H1 (cell line): ENCODE results near the gene SOX12. TPM values are rescaled to one million over a fixed set of nuclear protein-coding genes. Genes with fewer than 3 reads are reported as not detected.

Experiments
- BACH1 ChIP-seq: IDR thresholded peaks from 2 replicates; pipeline ENCODE4 v1.6.1; 2012; ENCODE audit warnings: low read length, improper control_type of control experiment
- BRCA1 ChIP-seq: IDR thresholded peaks from 2 replicates; pipeline ENCODE4 v1.6.1; 2012; ENCODE audit warnings: low read depth, low read length, improper control_type of control experiment
- CHD1 ChIP-seq: IDR thresholded peaks from 2 replicates; pipeline ENCODE4 v1.6.1; 2012; ENCODE audit warnings: low read depth, low read length, improper control_type of control experiment
- EGR1 ChIP-seq: IDR thresholded peaks from 2 replicates; pipeline ENCODE4 v1.6.1; 2011; ENCODE audit warnings: low read depth, low read length, borderline replicate concordance
- EP300 ChIP-seq, 2 experiments: IDR thresholded peaks; 1 replicate in 1 of 2; 2 replicates in 1 of 2; pipeline ENCODE4 v1.6.1; 2011 to 2012; ENCODE audit warnings: low read depth in 2 of 2, low read length in 2 of 2, mild to moderate bottlenecking in 2 of 2, borderline replicate concordance in 1 of 2, inconsistent platforms in 1 of 2, moderate library complexity in 1 of 2
- EZH2 ChIP-seq: fragments of 200-600 bp; sonication (generic); IDR thresholded peaks from 2 replicates; pipeline ENCODE4 v1.7.1; 2012; ENCODE audit warnings: low read depth, mild to moderate bottlenecking, moderate library complexity, low read length, inconsistent platforms; ENCODE audit not compliant: severe bottlenecking
- KDM1A ChIP-seq: fragments of 200-600, 300-600 bp; sonication (generic); IDR thresholded peaks from 2 replicates; pipeline ENCODE4 v1.7.1; 2016; ENCODE audit warnings: mild to moderate bottlenecking, low read length, borderline replicate concordance
- KDM5A ChIP-seq: fragments of 200-600 bp; IDR thresholded peaks from 2 replicates; pipeline ENCODE4 v1.7.1; 2012; ENCODE audit warnings: mild to moderate bottlenecking, low read length, inconsistent platforms, mixed read lengths
- MAFK ChIP-seq: IDR thresholded peaks from 2 replicates; pipeline ENCODE4 v1.6.1; 2012; ENCODE audit warnings: low read depth, mild to moderate bottlenecking, improper control_type of control experiment, low read length
- PHF8 ChIP-seq: fragments of 200-600 bp; sonication (generic); conservative IDR thresholded peaks from 2 replicates; pipeline ENCODE4 v1.7.1; 2012; ENCODE audit warnings: low read depth, mild to moderate bottlenecking, inconsistent platforms, low read length, moderate library complexity
- POLR2AphosphoS5 ChIP-seq: IDR thresholded peaks from 2 replicates; pipeline ENCODE4 v1.6.1; 2011; ENCODE audit warnings: low read depth, low read length
- RAD21 ChIP-seq, 2 experiments: IDR thresholded peaks in 1 of 2; conservative IDR thresholded peaks in 1 of 2; 2 replicates each; pipeline ENCODE4 v1.6.1; 2011; ENCODE audit warnings: low read depth in 2 of 2, low read length in 2 of 2, improper control_type of control experiment in 1 of 2, inconsistent platforms in 1 of 2, mild to moderate bottlenecking in 1 of 2, moderate library complexity in 1 of 2
- SP2 ChIP-seq: IDR thresholded peaks from 2 replicates; pipeline ENCODE4 v1.6.1; 2012; ENCODE audit warnings: mild to moderate bottlenecking, low read length, inconsistent platforms
- SRF ChIP-seq: IDR thresholded peaks from 2 replicates; pipeline ENCODE4 v1.6.1; 2011; ENCODE audit warnings: mild to moderate bottlenecking, low read depth, low read length, moderate library complexity
- SUZ12 ChIP-seq: fragments of 200-600 bp; sonication (generic); IDR thresholded peaks from 2 replicates; pipeline ENCODE4 v1.6.1; 2012; ENCODE audit warnings: mild to moderate bottlenecking, inconsistent platforms, low read length, moderate library complexity, mixed read lengths
- TAF1 ChIP-seq: IDR thresholded peaks from 2 replicates; pipeline ENCODE4 v1.6.1; 2011; ENCODE audit warnings: mild to moderate bottlenecking, low read depth, low read length
- YY1 ChIP-seq: IDR thresholded peaks from 2 replicates; pipeline ENCODE4 v1.6.1; 2011; ENCODE audit warnings: low read depth, mild to moderate bottlenecking, low read length
- polyA plus RNA-seq, 7 experiments: library from polyadenylated mRNA; depleted of rRNA in 3 of 7; stranded (reverse) in 5 of 7; unstranded in 2 of 7; fragments of >200 nt in 5 of 7; fragments of 200-250 nt in 2 of 7; gene quantifications; 1 replicate in 5 of 7; 2 replicates in 1 of 7; 4 replicates in 1 of 7; pipeline versions ENCODE4 v1.2.1 to v1.2.3, GENCODE V29; 2011 to 2013; ENCODE audit warnings: missing spikeins in 2 of 7, mixed read lengths in 2 of 7
- total RNA-seq: library from RNA; stranded (reverse); fragmentation: NEBNext Ultra II Directional; extraction: Animal tissue kit (Norgen Biotek cat#: 25700); gene quantifications from 2 replicates; pipeline ENCODE4 v1.2.1, GENCODE V29; 2021
- TF ChIP-seq, protein P1 (sequence below): IDR thresholded peaks from 2 replicates; pipeline ENCODE4 v1.6.1; 2011; ENCODE audit warnings: low read length, improper control_type of control experiment
- TF ChIP-seq, protein P2 (sequence below), 3 experiments: IDR thresholded peaks; 1 replicate in 2 of 3; 2 replicates in 1 of 3; pipeline versions ENCODE4 v1.5.1 to v1.6.1; 2011; ENCODE audit warnings: low read length in 3 of 3, mild to moderate bottlenecking in 3 of 3, inconsistent platforms in 2 of 3, low read depth in 1 of 3, moderate library complexity in 1 of 3; ENCODE audit not compliant: insufficient read depth in 1 of 3; ENCODE audit errors: control extremely low read depth in 1 of 3

Gene SOX12
- total and polyA plus RNA-seq, 2 of the 8 experiments (the other 6 are each of a cell fraction or from before 2014, with no cell fraction given) = 6.4 to 63.0 TPM

DNA sequence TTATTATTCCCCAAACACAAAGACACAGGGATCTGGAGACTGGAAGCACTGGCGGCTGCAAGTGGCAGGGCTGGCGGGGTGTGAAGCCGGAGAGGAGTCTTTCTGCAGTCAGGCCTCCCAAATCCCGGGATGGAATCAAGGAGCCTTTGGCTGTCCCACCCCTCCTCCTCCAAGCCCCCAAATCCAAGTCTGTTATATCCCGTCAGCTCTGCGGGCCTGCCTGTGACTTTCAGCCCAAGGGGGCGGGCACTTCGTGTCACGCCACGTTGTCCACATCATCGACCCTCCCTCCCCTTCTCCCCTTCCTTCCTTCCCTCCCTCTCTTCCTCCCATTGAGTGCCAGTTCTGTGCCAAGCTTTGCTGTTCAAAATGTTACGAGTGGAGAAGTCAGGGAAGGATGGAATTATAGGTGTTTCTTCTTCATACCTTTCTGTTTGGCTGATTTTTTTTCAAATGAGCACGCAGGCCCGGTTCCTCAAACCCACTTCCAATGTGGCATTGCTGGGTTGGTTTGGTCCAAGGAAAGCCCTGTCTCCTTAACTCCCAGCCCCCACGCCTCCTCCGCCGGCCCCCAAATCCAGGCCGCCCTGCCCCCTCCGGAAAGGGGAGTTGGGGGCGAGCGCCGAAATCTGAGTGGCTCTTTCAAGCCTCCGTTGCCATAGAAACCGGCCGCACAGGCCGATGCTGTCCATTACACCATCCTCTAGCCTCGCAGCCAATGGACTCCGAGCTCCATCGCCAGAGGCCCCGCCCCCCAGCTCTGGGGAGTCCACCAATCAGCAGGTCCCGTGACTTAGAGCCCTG is 15.3 kb upstream of the SOX12 start (continued):
- TF ChIP-seq EP300 (IDR thresholded peaks at IDR 0.05; ENCODE audit: borderline replicate concordance in 1 of 2, low read depth in 2 of 2, low read length in 2 of 2) (no peak), KDM5A (no peak), CHD1 (no peak), MAFK (no peak), SRF (no peak), EGR1 (0 out of 2 replicates have a peak, but pooled peaks have one; percentile 10), BACH1 (no peak), EZH2 (no peak), KDM1A (no peak; the same call in 1 of the 2 replicates), YY1 (no peak), PHF8 (no peak), TAF1 (peak; percentile 54; the same call in 1 of the 2 replicates), POLR2AphosphoS5 (no peak; the same call in 1 of the 2 replicates), RAD21 (IDR thresholded peaks at IDR 0.05 in 1 of 2, conservative IDR thresholded peaks at IDR 0.05 in 1 of 2; ENCODE audit: low read depth in 2 of 2, low read length in 2 of 2) (no peak), BRCA1 (no peak), SUZ12 (no peak), SP2 (peak; percentile 26; the same call in 1 of the 2 replicates)
- TF ChIP-seq, protein P1, sequence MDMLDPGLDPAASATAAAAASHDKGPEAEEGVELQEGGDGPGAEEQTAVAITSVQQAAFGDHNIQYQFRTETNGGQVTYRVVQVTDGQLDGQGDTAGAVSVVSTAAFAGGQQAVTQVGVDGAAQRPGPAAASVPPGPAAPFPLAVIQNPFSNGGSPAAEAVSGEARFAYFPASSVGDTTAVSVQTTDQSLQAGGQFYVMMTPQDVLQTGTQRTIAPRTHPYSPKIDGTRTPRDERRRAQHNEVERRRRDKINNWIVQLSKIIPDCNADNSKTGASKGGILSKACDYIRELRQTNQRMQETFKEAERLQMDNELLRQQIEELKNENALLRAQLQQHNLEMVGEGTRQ = no peak
- TF ChIP-seq, protein P2, sequence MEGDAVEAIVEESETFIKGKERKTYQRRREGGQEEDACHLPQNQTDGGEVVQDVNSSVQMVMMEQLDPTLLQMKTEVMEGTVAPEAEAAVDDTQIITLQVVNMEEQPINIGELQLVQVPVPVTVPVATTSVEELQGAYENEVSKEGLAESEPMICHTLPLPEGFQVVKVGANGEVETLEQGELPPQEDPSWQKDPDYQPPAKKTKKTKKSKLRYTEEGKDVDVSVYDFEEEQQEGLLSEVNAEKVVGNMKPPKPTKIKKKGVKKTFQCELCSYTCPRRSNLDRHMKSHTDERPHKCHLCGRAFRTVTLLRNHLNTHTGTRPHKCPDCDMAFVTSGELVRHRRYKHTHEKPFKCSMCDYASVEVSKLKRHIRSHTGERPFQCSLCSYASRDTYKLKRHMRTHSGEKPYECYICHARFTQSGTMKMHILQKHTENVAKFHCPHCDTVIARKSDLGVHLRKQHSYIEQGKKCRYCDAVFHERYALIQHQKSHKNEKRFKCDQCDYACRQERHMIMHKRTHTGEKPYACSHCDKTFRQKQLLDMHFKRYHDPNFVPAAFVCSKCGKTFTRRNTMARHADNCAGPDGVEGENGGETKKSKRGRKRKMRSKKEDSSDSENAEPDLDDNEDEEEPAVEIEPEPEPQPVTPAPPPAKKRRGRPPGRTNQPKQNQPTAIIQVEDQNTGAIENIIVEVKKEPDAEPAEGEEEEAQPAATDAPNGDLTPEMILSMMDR (IDR thresholded peaks at IDR 0.05; ENCODE audit: control extremely low read depth in 1 of 3, insufficient read depth in 1 of 3, low read depth in 1 of 3, low read length in 3 of 3) = no peak
